AG04449 (cell line): ENCODE data around the gene CD68.
A peak's percentile ranks its signal among the peaks of the same experiment; 100 is the strongest.

Source experiments
- CTCF ChIA-PET: fragments of 350-600 bp; formaldehyde crosslinking; extraction: SDS; loops from one replicate; lab custom pipeline; 2021; ENCODE audit warnings: antibody characterized with exemption; lab: Yijun Ruan, JAX
- POLR2A ChIA-PET: fragments of 400-600, 350-600 bp; formaldehyde crosslinking; extraction: SDS; loops from one replicate; lab custom pipeline; 2020; ENCODE audit warnings: antibody characterized with exemption, inconsistent platforms; lab: Yijun Ruan, JAX
- DNase-seq: peaks from one replicate; pipeline ENCODE4 v3.0.0-alpha.2; 2010; ENCODE audit warnings: low read depth, low spot score
- H3K4me3 ChIP-seq: 2 replicates; pipeline ENCODE4 v1.5.1; 2011; ENCODE audit warnings: low read depth, mild to moderate bottlenecking, control low read depth, low read length
- CTCF ChIP-seq: IDR thresholded peaks from one replicate; pipeline ENCODE4 v1.5.1; 2011; ENCODE audit warnings: mild to moderate bottlenecking, moderate library complexity, low read length, control low read depth, inconsistent platforms; ENCODE audit not compliant: insufficient read depth; ENCODE audit errors: missing control alignments

CD68 gene

DNA sequence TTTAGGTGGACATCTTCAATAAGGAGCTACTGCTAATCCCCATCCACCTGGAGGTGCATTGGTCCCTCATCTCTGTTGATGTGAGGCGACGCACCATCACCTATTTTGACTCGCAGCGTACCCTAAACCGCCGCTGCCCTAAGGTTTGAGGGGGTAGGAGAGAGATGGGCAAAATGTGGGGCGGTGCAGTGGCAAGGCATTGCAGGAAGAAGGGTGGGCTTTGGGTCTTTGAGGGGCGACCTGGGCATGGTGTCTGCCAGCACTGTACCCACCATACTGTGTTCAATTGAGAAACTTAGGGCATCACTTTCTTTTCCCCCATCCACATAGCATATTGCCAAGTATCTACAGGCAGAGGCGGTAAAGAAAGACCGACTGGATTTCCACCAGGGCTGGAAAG lies 9.1 kb upstream of the CD68 start:
- no peak for TF ChIP-seq CTCF
- no peak overlapping the region for H3K4me3 ChIP-seq
- ChIA-PET POLR2A (no interaction called here), CTCF (interaction anchor here (1.1 to 4.7 kb wide), 2 partner anchors 9 to 118 kb away, joined by 4 to 54 read pairs; partner anchors contain the start of genes SENP3 and WRAP53)
- DNase-seq: no peak

DNA sequence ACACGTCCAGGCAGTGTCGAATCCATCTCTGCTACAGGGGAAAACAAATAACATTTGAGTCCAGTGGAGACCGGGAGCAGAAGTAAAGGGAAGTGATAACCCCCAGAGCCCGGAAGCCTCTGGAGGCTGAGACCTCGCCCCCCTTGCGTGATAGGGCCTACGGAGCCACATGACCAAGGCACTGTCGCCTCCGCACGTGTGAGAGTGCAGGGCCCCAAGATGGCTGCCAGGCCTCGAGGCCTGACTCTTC lies 7.2 kb upstream of the CD68 start:
- ChIA-PET POLR2A (interaction anchor here (0.6 to 3.4 kb wide), 5 partner anchors 11 to 616 kb away, joined by 3 to 45 read pairs (median 13); partner anchors contain the start of genes MPDU1, SENP3, TP53 and WRAP53), CTCF (interaction anchor here (1.0 to 4.7 kb wide), 2 partner anchors 11 to 60 kb away, joined by 3 to 54 read pairs; partner anchors contain the start of gene SENP3)
- DNase-seq: peak; percentile 97
- no peak for TF ChIP-seq CTCF
- peak overlapping the region; percentile 72 for H3K4me3 ChIP-seq

- POLR2A ChIA-PET: interaction anchor here (0.6 to 3.4 kb wide), 9 partner anchors 11 to 616 kb away, joined by 3 to 45 read pairs (median 6); partner anchors contain the start of genes MPDU1, SENP3, TP53 and WRAP53
- no peak for TF ChIP-seq CTCF
- H3K4me3 ChIP-seq: peak overlapping the region; percentile 100
- CTCF ChIA-PET: interaction anchor here (1.0 to 4.7 kb wide), 4 partner anchors 12 to 60 kb away, joined by 3 to 54 read pairs (median 12); partner anchors contain the start of genes SENP3 and SOX15
- DNase-seq: no peak
Measured at GRCh38 chr17:7572588-7573323, 6.7 kb upstream of the CD68 start.

GRCh38 chr17:7573324-7574080 lies 5.9 kb upstream of the CD68 start:
- ChIA-PET CTCF (interaction anchor here (1.0 to 3.9 kb wide), 6 partner anchors 12 to 114 kb away, joined by 5 to 34 read pairs (median 14); partner anchors contain the start of genes SENP3, SOX15, TP53 and WRAP53), POLR2A (interaction anchor here (0.6 to 3.4 kb wide), 11 partner anchors 10 to 231 kb away, joined by 3 to 45 read pairs (median 6); partner anchors contain the start of genes MPDU1, POLR2A, SENP3 and TP53)
- peak; percentile 37 for DNase-seq
- TF ChIP-seq CTCF: no peak
- H3K4me3 ChIP-seq: peak overlapping the region; percentile 100

GRCh38 chr17:7574176-7574953 lies 5.1 kb upstream of the CD68 start:
- no peak for TF ChIP-seq CTCF
- CTCF ChIA-PET: interaction anchor here (1.0 to 3.9 kb wide), 6 partner anchors 11 to 114 kb away, joined by 5 to 34 read pairs (median 14); partner anchors contain the start of genes SENP3, SOX15, TP53 and WRAP53
- peak overlapping the region; percentile 100 for H3K4me3 ChIP-seq
- POLR2A ChIA-PET: interaction anchor here (0.7 to 3.4 kb wide), 12 partner anchors 9 to 250 kb away, joined by 3 to 45 read pairs (median 6); partner anchors contain the start of genes MPDU1, POLR2A, SENP3 and TP53
- no peak for DNase-seq
